HEK293 (cell line): ENCODE data around the gene MPC1.

Experiments
- CTCF ChIA-PET: fragments of 350-600 bp; formaldehyde crosslinking; extraction: SDS; loops from one replicate; lab custom pipeline; 2021; ENCODE audit warnings: antibody characterized with exemption; lab: Yijun Ruan, JAX
- POLR2A ChIA-PET: fragments of 300-600 bp; formaldehyde crosslinking; extraction: SDS; loops from one replicate; lab custom pipeline; 2020; ENCODE audit warnings: antibody characterized with exemption, inconsistent platforms; lab: Yijun Ruan, JAX
- H3K27ac ChIP-seq: fragments of 200-500 bp; sonication (Bioruptor generic); 2 replicates; pipeline ENCODE4 v1.5.1; 2014; ENCODE audit warnings: low read depth, low read length, control low read depth, inconsistent platforms; ENCODE audit errors: extremely low read depth
- H3K36me3 ChIP-seq, 2 experiments: fragments of 200-500 bp in 1 of 2; sonication (Bioruptor generic) in 1 of 2; 1 replicate in 1 of 2; 2 replicates in 1 of 2; pipeline ENCODE4 v1.5.1; 2014 to 2017; ENCODE audit warnings: inconsistent platforms in 2 of 2, low read length in 2 of 2; ENCODE audit not compliant: control insufficient read depth in 2 of 2, insufficient read depth in 1 of 2
- H3K4me1 ChIP-seq: fragments of 200-500 bp; sonication (Bioruptor generic); 2 replicates; pipeline ENCODE4 v1.5.1; 2014; ENCODE audit warnings: mild to moderate bottlenecking, low read length, inconsistent platforms; ENCODE audit not compliant: control insufficient read depth, insufficient read depth
- H3K4me3 ChIP-seq: 2 replicates; pipeline ENCODE4 v1.5.1; 2011; ENCODE audit warnings: low read depth, mild to moderate bottlenecking, control low read depth, low read length, moderate library complexity
- H3K9me3 ChIP-seq: fragments of 200-500 bp; sonication (Bioruptor generic); 2 replicates; pipeline ENCODE4 v1.5.1; 2014; ENCODE audit warnings: low read depth, low read length, inconsistent platforms; ENCODE audit not compliant: control insufficient read depth, insufficient read depth
- SALL2 ChIP-seq: fragments of 450-650 bp; formaldehyde crosslinking; IDR thresholded peaks from 2 replicates; pipeline ENCODE4 v1.5.0; 2017; ENCODE audit warnings: missing biosample characterization, mild to moderate bottlenecking, missing genetic modification characterization, borderline replicate concordance
- ZBTB17 ChIP-seq: fragments of 450-650 bp; formaldehyde crosslinking; IDR thresholded peaks from 2 replicates; pipeline ENCODE4 v1.5.1; 2016; ENCODE audit warnings: missing biosample characterization, missing genetic modification characterization
- ZIC2 ChIP-seq: fragments of 450-650 bp; formaldehyde crosslinking; IDR thresholded peaks from 2 replicates; pipeline ENCODE4 v1.5.1; 2016; ENCODE audit warnings: missing biosample characterization, missing genetic modification characterization
- ZNF121 ChIP-seq: fragments of 450-650 bp; formaldehyde crosslinking; IDR thresholded peaks from 2 replicates; pipeline ENCODE4 v1.5.1; 2016; ENCODE audit warnings: missing biosample characterization, missing genetic modification characterization
- ZNF140 ChIP-seq: fragments of 450-650 bp; formaldehyde crosslinking; IDR thresholded peaks from 2 replicates; pipeline ENCODE4 v1.5.1; 2016; ENCODE audit warnings: missing biosample characterization, missing genetic modification characterization
- ZNF184 ChIP-seq: fragments of 450-650 bp; IDR thresholded peaks from 2 replicates; pipeline ENCODE4 v1.5.1; 2018; ENCODE audit warnings: missing biosample characterization, mild to moderate bottlenecking, missing genetic modification characterization
- ZNF221 ChIP-seq: fragments of 450-650 bp; formaldehyde crosslinking; IDR thresholded peaks from 2 replicates; pipeline ENCODE4 v1.5.1; 2017; ENCODE audit warnings: missing biosample characterization, missing genetic modification characterization, borderline replicate concordance
- ZNF239 ChIP-seq: fragments of 450-650 bp; formaldehyde crosslinking; IDR thresholded peaks from 2 replicates; pipeline ENCODE4 v1.5.1; 2016; ENCODE audit warnings: missing biosample characterization, missing genetic modification characterization
- ZNF248 ChIP-seq: fragments of 450-650 bp; formaldehyde crosslinking; IDR thresholded peaks from 2 replicates; pipeline ENCODE4 v1.5.1; 2017; ENCODE audit warnings: missing biosample characterization, missing genetic modification characterization
- ZNF266 ChIP-seq: fragments of 450-650 bp; formaldehyde crosslinking; IDR thresholded peaks from 2 replicates; pipeline ENCODE4 v1.5.1; 2016; ENCODE audit warnings: missing biosample characterization, missing genetic modification characterization, low read depth
- ZNF394 ChIP-seq: fragments of 450-650 bp; formaldehyde crosslinking; IDR thresholded peaks from 2 replicates; pipeline ENCODE4 v1.5.1; 2016; ENCODE audit warnings: missing biosample characterization, missing genetic modification characterization, mild to moderate bottlenecking, moderate library complexity, borderline replicate concordance
- ZNF544 ChIP-seq: fragments of 450-650 bp; formaldehyde crosslinking; IDR thresholded peaks from 2 replicates; pipeline ENCODE4 v1.5.0; 2017; ENCODE audit warnings: missing biosample characterization, missing genetic modification characterization
- ZNF621 ChIP-seq: fragments of 450-650 bp; formaldehyde crosslinking; IDR thresholded peaks from 2 replicates; pipeline ENCODE4 v1.5.1; 2017; ENCODE audit warnings: missing biosample characterization, missing genetic modification characterization
- ZNF791 ChIP-seq: fragments of 450-650 bp; formaldehyde crosslinking; IDR thresholded peaks from 2 replicates; pipeline ENCODE4 v1.5.1; 2016; ENCODE audit warnings: missing biosample characterization, missing genetic modification characterization
- TF ChIP-seq, protein P1 (sequence below): fragments of 450-650 bp; formaldehyde crosslinking; IDR thresholded peaks from 2 replicates; pipeline ENCODE4 v1.5.1; 2017; ENCODE audit warnings: missing biosample characterization, missing genetic modification characterization
- TF ChIP-seq, protein P2 (sequence below): fragments of 450-650 bp; formaldehyde crosslinking; IDR thresholded peaks from 2 replicates; pipeline ENCODE4 v1.5.1; 2016; ENCODE audit warnings: missing biosample characterization, missing genetic modification characterization
- TF ChIP-seq, protein P3 (sequence below): fragments of 450-650 bp; formaldehyde crosslinking; IDR thresholded peaks from 2 replicates; pipeline ENCODE4 v1.5.1; 2016; ENCODE audit warnings: missing biosample characterization, missing genetic modification characterization
- TF ChIP-seq, protein P4 (sequence below): fragments of 450-650 bp; formaldehyde crosslinking; conservative IDR thresholded peaks from 2 replicates; pipeline ENCODE4 v1.5.1; 2016; ENCODE audit warnings: low read depth, missing biosample characterization, missing genetic modification characterization
- TF ChIP-seq, protein P5 (sequence below): fragments of 450-650 bp; formaldehyde crosslinking; IDR thresholded peaks from 2 replicates; pipeline ENCODE4 v1.5.1; 2016; ENCODE audit warnings: missing biosample characterization, missing genetic modification characterization
- TF ChIP-seq, protein P6 (sequence below): fragments of 450-650 bp; formaldehyde crosslinking; IDR thresholded peaks from 2 replicates; pipeline ENCODE4 v1.5.1; 2016; ENCODE audit warnings: missing biosample characterization, missing genetic modification characterization

MPC1 gene

DNA sequence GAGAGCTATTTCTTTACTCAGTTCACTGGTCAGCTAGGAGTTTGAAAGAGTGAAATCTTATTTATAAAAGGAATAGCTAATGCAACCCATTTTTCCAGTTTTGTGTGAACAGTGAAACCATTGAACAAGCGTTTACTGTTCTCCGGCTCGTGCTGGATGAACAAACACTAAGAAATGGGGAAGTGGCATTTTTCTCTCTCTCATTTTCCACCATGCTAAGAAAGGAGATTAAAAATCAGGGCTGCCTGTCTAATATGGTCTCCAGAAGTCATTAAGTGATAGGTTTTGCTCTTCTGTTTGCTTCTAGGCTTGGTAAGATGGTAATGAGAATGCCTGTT, 39.6 kb downstream of the MPC1 start:
- CTCF ChIA-PET, result interaction anchor here (0.9 to 1.3 kb wide), 2 partner anchors 38 to 62 kb away, joined by 3 to 7 read pairs; no protein-coding TSS in a partner anchor
- TF ChIP-seq ZNF394 (tag by site-specific recombination) (no peak), ZNF791 (tag by site-specific recombination) (no peak), ZNF221 (tag by site-specific recombination) (no peak), ZNF266 (tag by site-specific recombination) (no peak), ZNF544 (tag by site-specific recombination) (no peak), ZNF239 (tag by site-specific recombination) (no peak), ZIC2 (tag by site-specific recombination) (no peak), ZNF248 (tag by site-specific recombination) (no peak), ZNF121 (tag by site-specific recombination) (no peak), ZNF184 (tag by site-specific recombination) (no peak), ZNF621 (no peak), SALL2 (tag by site-specific recombination) (no peak), ZNF140 (tag by site-specific recombination) (no peak), ZBTB17 (tag by site-specific recombination) (no peak)
- TF ChIP-seq, protein P1, sequence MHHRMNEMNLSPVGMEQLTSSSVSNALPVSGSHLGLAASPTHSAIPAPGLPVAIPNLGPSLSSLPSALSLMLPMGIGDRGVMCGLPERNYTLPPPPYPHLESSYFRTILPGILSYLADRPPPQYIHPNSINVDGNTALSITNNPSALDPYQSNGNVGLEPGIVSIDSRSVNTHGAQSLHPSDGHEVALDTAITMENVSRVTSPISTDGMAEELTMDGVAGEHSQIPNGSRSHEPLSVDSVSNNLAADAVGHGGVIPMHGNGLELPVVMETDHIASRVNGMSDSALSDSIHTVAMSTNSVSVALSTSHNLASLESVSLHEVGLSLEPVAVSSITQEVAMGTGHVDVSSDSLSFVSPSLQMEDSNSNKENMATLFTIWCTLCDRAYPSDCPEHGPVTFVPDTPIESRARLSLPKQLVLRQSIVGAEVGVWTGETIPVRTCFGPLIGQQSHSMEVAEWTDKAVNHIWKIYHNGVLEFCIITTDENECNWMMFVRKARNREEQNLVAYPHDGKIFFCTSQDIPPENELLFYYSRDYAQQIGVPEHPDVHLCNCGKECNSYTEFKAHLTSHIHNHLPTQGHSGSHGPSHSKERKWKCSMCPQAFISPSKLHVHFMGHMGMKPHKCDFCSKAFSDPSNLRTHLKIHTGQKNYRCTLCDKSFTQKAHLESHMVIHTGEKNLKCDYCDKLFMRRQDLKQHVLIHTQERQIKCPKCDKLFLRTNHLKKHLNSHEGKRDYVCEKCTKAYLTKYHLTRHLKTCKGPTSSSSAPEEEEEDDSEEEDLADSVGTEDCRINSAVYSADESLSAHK, result no peak
- TF ChIP-seq, protein P2, sequence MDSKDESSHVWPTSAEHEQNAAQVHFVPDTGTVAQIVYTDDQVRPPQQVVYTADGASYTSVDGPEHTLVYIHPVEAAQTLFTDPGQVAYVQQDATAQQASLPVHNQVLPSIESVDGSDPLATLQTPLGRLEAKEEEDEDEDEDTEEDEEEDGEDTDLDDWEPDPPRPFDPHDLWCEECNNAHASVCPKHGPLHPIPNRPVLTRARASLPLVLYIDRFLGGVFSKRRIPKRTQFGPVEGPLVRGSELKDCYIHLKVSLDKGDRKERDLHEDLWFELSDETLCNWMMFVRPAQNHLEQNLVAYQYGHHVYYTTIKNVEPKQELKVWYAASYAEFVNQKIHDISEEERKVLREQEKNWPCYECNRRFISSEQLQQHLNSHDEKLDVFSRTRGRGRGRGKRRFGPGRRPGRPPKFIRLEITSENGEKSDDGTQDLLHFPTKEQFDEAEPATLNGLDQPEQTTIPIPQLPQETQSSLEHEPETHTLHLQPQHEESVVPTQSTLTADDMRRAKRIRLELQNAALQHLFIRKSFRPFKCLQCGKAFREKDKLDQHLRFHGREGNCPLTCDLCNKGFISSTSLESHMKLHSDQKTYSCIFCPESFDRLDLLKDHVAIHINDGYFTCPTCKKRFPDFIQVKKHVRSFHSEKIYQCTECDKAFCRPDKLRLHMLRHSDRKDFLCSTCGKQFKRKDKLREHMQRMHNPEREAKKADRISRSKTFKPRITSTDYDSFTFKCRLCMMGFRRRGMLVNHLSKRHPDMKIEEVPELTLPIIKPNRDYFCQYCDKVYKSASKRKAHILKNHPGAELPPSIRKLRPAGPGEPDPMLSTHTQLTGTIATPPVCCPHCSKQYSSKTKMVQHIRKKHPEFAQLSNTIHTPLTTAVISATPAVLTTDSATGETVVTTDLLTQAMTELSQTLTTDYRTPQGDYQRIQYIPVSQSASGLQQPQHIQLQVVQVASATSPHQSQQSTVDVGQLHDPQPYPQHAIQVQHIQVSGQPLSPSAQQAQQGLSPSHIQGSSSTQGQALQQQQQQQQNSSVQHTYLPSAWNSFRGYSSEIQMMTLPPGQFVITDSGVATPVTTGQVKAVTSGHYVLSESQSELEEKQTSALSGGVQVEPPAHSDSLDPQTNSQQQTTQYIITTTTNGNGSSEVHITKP, result no peak
- TF ChIP-seq, protein P3, sequence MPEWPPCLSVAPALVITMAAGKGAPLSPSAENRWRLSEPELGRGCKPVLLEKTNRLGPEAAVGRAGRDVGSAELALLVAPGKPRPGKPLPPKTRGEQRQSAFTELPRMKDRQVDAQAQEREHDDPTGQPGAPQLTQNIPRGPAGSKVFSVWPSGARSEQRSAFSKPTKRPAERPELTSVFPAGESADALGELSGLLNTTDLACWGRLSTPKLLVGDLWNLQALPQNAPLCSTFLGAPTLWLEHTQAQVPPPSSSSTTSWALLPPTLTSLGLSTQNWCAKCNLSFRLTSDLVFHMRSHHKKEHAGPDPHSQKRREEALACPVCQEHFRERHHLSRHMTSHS (tag by site-specific recombination), result no peak
- TF ChIP-seq, protein P4, sequence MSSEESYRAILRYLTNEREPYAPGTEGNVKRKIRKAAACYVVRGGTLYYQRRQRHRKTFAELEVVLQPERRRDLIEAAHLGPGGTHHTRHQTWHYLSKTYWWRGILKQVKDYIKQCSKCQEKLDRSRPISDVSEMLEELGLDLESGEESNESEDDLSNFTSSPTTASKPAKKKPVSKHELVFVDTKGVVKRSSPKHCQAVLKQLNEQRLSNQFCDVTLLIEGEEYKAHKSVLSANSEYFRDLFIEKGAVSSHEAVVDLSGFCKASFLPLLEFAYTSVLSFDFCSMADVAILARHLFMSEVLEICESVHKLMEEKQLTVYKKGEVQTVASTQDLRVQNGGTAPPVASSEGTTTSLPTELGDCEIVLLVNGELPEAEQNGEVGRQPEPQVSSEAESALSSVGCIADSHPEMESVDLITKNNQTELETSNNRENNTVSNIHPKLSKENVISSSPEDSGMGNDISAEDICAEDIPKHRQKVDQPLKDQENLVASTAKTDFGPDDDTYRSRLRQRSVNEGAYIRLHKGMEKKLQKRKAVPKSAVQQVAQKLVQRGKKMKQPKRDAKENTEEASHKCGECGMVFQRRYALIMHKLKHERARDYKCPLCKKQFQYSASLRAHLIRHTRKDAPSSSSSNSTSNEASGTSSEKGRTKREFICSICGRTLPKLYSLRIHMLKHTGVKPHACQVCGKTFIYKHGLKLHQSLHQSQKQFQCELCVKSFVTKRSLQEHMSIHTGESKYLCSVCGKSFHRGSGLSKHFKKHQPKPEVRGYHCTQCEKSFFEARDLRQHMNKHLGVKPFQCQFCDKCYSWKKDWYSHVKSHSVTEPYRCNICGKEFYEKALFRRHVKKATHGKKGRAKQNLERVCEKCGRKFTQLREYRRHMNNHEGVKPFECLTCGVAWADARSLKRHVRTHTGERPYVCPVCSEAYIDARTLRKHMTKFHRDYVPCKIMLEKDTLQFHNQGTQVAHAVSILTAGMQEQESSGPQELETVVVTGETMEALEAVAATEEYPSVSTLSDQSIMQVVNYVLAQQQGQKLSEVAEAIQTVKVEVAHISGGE (tag by site-specific recombination), result no peak
- TF ChIP-seq, protein P5, sequence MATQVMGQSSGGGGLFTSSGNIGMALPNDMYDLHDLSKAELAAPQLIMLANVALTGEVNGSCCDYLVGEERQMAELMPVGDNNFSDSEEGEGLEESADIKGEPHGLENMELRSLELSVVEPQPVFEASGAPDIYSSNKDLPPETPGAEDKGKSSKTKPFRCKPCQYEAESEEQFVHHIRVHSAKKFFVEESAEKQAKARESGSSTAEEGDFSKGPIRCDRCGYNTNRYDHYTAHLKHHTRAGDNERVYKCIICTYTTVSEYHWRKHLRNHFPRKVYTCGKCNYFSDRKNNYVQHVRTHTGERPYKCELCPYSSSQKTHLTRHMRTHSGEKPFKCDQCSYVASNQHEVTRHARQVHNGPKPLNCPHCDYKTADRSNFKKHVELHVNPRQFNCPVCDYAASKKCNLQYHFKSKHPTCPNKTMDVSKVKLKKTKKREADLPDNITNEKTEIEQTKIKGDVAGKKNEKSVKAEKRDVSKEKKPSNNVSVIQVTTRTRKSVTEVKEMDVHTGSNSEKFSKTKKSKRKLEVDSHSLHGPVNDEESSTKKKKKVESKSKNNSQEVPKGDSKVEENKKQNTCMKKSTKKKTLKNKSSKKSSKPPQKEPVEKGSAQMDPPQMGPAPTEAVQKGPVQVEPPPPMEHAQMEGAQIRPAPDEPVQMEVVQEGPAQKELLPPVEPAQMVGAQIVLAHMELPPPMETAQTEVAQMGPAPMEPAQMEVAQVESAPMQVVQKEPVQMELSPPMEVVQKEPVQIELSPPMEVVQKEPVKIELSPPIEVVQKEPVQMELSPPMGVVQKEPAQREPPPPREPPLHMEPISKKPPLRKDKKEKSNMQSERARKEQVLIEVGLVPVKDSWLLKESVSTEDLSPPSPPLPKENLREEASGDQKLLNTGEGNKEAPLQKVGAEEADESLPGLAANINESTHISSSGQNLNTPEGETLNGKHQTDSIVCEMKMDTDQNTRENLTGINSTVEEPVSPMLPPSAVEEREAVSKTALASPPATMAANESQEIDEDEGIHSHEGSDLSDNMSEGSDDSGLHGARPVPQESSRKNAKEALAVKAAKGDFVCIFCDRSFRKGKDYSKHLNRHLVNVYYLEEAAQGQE, result no peak
- TF ChIP-seq, protein P6, sequence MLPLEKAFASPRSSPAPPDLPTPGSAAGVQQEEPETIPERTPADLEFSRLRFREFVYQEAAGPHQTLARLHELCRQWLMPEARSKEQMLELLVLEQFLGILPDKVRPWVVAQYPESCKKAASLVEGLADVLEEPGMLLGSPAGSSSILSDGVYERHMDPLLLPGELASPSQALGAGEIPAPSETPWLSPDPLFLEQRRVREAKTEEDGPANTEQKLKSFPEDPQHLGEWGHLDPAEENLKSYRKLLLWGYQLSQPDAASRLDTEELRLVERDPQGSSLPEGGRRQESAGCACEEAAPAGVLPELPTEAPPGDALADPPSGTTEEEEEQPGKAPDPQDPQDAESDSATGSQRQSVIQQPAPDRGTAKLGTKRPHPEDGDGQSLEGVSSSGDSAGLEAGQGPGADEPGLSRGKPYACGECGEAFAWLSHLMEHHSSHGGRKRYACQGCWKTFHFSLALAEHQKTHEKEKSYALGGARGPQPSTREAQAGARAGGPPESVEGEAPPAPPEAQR (tag by site-specific recombination), result no peak
- TF ChIP-seq, all 188 proteins: peak for 0
- POLR2A ChIA-PET, result interaction anchor here (0.6 to 1.7 kb wide), 5 partner anchors 9 to 179 kb away, joined by 3 to 7 read pairs (median 4); no protein-coding TSS in a partner anchor

More for the DNA sequence above, 39.6 kb downstream of the MPC1 start:
- Histone ChIP-seq H3K4me3 (peak overlapping the region; percentile 94), H3K4me1 (peaks cover 3% of the 10 kb centered on the region; the same call in 1 of the 2 replicates), H3K27ac (no peak overlapping the region; the same call in 1 of the 2 replicates), H3K36me3 (peaks cover 0 to 24% of the 10 kb centered on the region in 2 experiments; a peak in 2 of 3 replicates), H3K9me3 (no peaks in the 10 kb centered on the region)
